H1 (cell line): ENCODE data around the gene CDC7.

ENCODE experiments used
- CEBPB ChIP-seq: IDR thresholded peaks from 2 replicates; pipeline ENCODE4 v1.6.1; 2012; ENCODE audit warnings: low read depth, low read length
- CTCF ChIP-seq, 3 experiments: IDR thresholded peaks; 1 replicate in 2 of 3; 2 replicates in 1 of 3; pipeline versions ENCODE4 v1.5.1 to v1.6.1; 2011; ENCODE audit warnings: low read length in 3 of 3, mild to moderate bottlenecking in 3 of 3, inconsistent platforms in 2 of 3, low read depth in 1 of 3, moderate library complexity in 1 of 3; ENCODE audit not compliant: insufficient read depth in 1 of 3; ENCODE audit errors: control extremely low read depth in 1 of 3
- EZH2 ChIP-seq: fragments of 200-600 bp; sonication (generic); IDR thresholded peaks from 2 replicates; pipeline ENCODE4 v1.7.1; 2012; ENCODE audit warnings: low read depth, mild to moderate bottlenecking, moderate library complexity, low read length, inconsistent platforms; ENCODE audit not compliant: severe bottlenecking
- MAX ChIP-seq: IDR thresholded peaks from 2 replicates; pipeline ENCODE4 v1.6.1; 2012; ENCODE audit warnings: inconsistent platforms
- POLR2A ChIP-seq, 2 experiments: IDR thresholded peaks; 1 replicate in 1 of 2; 2 replicates in 1 of 2; pipeline ENCODE4 v1.6.1; 2011; ENCODE audit warnings: low read depth in 2 of 2, low read length in 2 of 2, mild to moderate bottlenecking in 2 of 2; ENCODE audit errors: control extremely low read depth in 1 of 2
- POLR2AphosphoS5 ChIP-seq: IDR thresholded peaks from 2 replicates; pipeline ENCODE4 v1.6.1; 2011; ENCODE audit warnings: low read depth, low read length
- RFX5 ChIP-seq: IDR thresholded peaks from 2 replicates; pipeline ENCODE4 v1.6.1; 2011; ENCODE audit warnings: low read depth, low read length, improper control_type of control experiment, borderline replicate concordance
- RNF2 ChIP-seq: fragments of 200-900, 300-1000 bp; sonication (generic); IDR thresholded peaks from 2 replicates; pipeline ENCODE4 v1.7.1; 2016; ENCODE audit warnings: borderline replicate concordance, low read depth, mild to moderate bottlenecking, antibody characterized with exemption, low read length; ENCODE audit not compliant: poor library complexity, severe bottlenecking; ENCODE audit errors: missing control alignments
- SP1 ChIP-seq: IDR thresholded peaks from 2 replicates; pipeline ENCODE4 v1.6.1; 2011; ENCODE audit warnings: low read depth, low read length
- USF2 ChIP-seq: IDR thresholded peaks from 2 replicates; pipeline ENCODE4 v1.6.1; 2011; ENCODE audit warnings: low read length, improper control_type of control experiment
- YY1 ChIP-seq: IDR thresholded peaks from 2 replicates; pipeline ENCODE4 v1.6.1; 2011; ENCODE audit warnings: low read depth, mild to moderate bottlenecking, low read length
- ZNF274 ChIP-seq: IDR thresholded peaks from 2 replicates; pipeline ENCODE4 v1.7.0; 2012; ENCODE audit warnings: low read length, borderline replicate concordance; ENCODE audit errors: extremely low read depth

- no peak for TF ChIP-seq CTCF (IDR thresholded peaks at IDR 0.05; ENCODE audit: control extremely low read depth in 1 of 3, insufficient read depth in 1 of 3, low read depth in 1 of 3, low read length in 3 of 3)
- TF ChIP-seq POLR2A (IDR thresholded peaks at IDR 0.05; ENCODE audit: control extremely low read depth in 1 of 2, low read depth in 2 of 2, low read length in 2 of 2): no peak
- TF ChIP-seq RFX5: no peak
- no peak for TF ChIP-seq SP1
- TF ChIP-seq EZH2: no peak
- no peak for TF ChIP-seq USF2
- no peak for TF ChIP-seq MAX
- TF ChIP-seq YY1: no peak
- TF ChIP-seq POLR2AphosphoS5: no peak
- no peak for TF ChIP-seq RNF2
- no peak for TF ChIP-seq ZNF274
- no peak for TF ChIP-seq CEBPB
Measured at GRCh38 chr1:91529856-91530255, 29.2 kb downstream of the CDC7 start.
